Neural crest cell (in vitro differentiated cells): ENCODE results near the gene SIRT5. TPM values are rescaled to one million over a fixed set of nuclear protein-coding genes. Genes with fewer than 3 reads are reported as not detected.

Experiments
- DNase-seq: peaks from one replicate; pipeline ENCODE4 v3.0.0; 2021; ENCODE audit warnings: low read depth, mixed read lengths, low spot score
- H3K27ac Mint-ChIP-seq: one replicate; pipeline ENCODE4 v1.8.0; 2021; ENCODE audit warnings: mild to moderate bottlenecking, mixed read lengths; ENCODE audit not compliant: unreplicated experiment
- H3K27me3 Mint-ChIP-seq: 2 replicates; pipeline ENCODE4 v1.8.0; 2021; ENCODE audit warnings: low read depth, mild to moderate bottlenecking, mixed read lengths
- H3K36me3 Mint-ChIP-seq: 2 replicates; pipeline ENCODE4 v1.8.0; 2021; ENCODE audit warnings: low read depth, mild to moderate bottlenecking, mixed read lengths
- H3K4me1 Mint-ChIP-seq: 2 replicates; pipeline ENCODE4 v1.8.0; 2021; ENCODE audit warnings: mixed read lengths
- H3K4me3 Mint-ChIP-seq: one replicate; pipeline ENCODE4 v1.8.0; 2021; ENCODE audit warnings: mild to moderate bottlenecking, mixed read lengths
- H3K9me3 Mint-ChIP-seq: 2 replicates; pipeline ENCODE4 v1.8.0; 2021; ENCODE audit warnings: mixed read lengths
- CTCF ChIP-seq: fragments of 200-600 bp; sonication (generic); conservative IDR thresholded peaks from 2 replicates; pipeline ENCODE4 v1.5.0; 2021; ENCODE audit warnings: antibody characterized with exemption, mild to moderate bottlenecking
- total RNA-seq: library from RNA; stranded (reverse); gene quantifications from 2 replicates; pipeline ENCODE4 v1.2.1, GENCODE V29; 2021

Gene SIRT5
- total RNA-seq, 1 donor from 2014 or later, result 8.8 TPM

GRCh38 chr6:13604546-13605416 is 30.4 kb downstream of the SIRT5 start:
- Mint-ChIP-seq H3K9me3 (no peaks in the 10 kb centered on the region), H3K36me3 (peaks cover 10% of the 10 kb centered on the region), H3K27me3 (no peaks in the 10 kb centered on the region), H3K27ac (no peak overlapping the region), H3K4me3 (no peak overlapping the region), H3K4me1 (peaks cover 20% of the 10 kb centered on the region)
- TF ChIP-seq CTCF, result no peak
- no peak for DNase-seq

- Mint-ChIP-seq H3K36me3 (peaks cover 10% of the 10 kb centered on the region), H3K27me3 (no peaks in the 10 kb centered on the region), H3K27ac (no peak overlapping the region), H3K9me3 (no peaks in the 10 kb centered on the region), H3K4me1 (peaks cover 20% of the 10 kb centered on the region), H3K4me3 (no peak overlapping the region)
- no peak for DNase-seq
- no peak for TF ChIP-seq CTCF
Observed at GRCh38 chr6:13605634-13606033, 31.2 kb downstream of the SIRT5 start.

- no peaks in the 10 kb centered on the region for H3K9me3 Mint-ChIP-seq
- DNase-seq, result no peak
- H3K27me3 Mint-ChIP-seq, result no peaks in the 10 kb centered on the region
- H3K4me3 Mint-ChIP-seq, result peak overlapping the region; percentile 65
- no peak overlapping the region for H3K27ac Mint-ChIP-seq
- TF ChIP-seq CTCF, result no peak
- H3K36me3 Mint-ChIP-seq, result peaks cover 3% of the 10 kb centered on the region
- peaks cover 31% of the 10 kb centered on the region for H3K4me1 Mint-ChIP-seq
Observed at GRCh38 chr6:13611715-13612114, 37.3 kb downstream of the SIRT5 start.

GRCh38 chr6:13613029-13613594 is 38.7 kb downstream of the SIRT5 start:
- peak overlapping the region; percentile 99 for H3K4me3 Mint-ChIP-seq
- H3K4me1 Mint-ChIP-seq, result peaks cover 40% of the 10 kb centered on the region
- H3K27ac Mint-ChIP-seq, result no peak overlapping the region
- no peak for DNase-seq
- TF ChIP-seq CTCF, result no peak
- H3K27me3 Mint-ChIP-seq, result no peaks in the 10 kb centered on the region
- no peaks in the 10 kb centered on the region for H3K9me3 Mint-ChIP-seq
- peaks cover 9% of the 10 kb centered on the region for H3K36me3 Mint-ChIP-seq

- H3K36me3 Mint-ChIP-seq, result peaks cover 9% of the 10 kb centered on the region
- DNase-seq, result peak; percentile 42
- no peak for TF ChIP-seq CTCF
- no peaks in the 10 kb centered on the region for H3K9me3 Mint-ChIP-seq
- H3K27ac Mint-ChIP-seq, result peak overlapping the region; percentile 96
- H3K4me3 Mint-ChIP-seq, result peak overlapping the region; percentile 99
- no peaks in the 10 kb centered on the region for H3K27me3 Mint-ChIP-seq
- H3K4me1 Mint-ChIP-seq, result peaks cover 40% of the 10 kb centered on the region
Observed at GRCh38 chr6:13614126-13614925, 39.9 kb downstream of the SIRT5 start.
